PC-9 (cell line): ENCODE data around the gene PDPK1.

Experiments
- CTCF ChIP-seq: fragments of 200-600 bp; sonication (generic); conservative IDR thresholded peaks from 2 replicates; pipeline ENCODE4 v1.6.1; 2017; ENCODE audit warnings: mixed run types, antibody characterized with exemption, mild to moderate bottlenecking, moderate library complexity
- EZH2 ChIP-seq: fragments of 200-600 bp; sonication (generic); IDR thresholded peaks from 2 replicates; pipeline ENCODE4 v1.8.0; 2017; ENCODE audit warnings: antibody characterized with exemption, low read depth

DNA sequence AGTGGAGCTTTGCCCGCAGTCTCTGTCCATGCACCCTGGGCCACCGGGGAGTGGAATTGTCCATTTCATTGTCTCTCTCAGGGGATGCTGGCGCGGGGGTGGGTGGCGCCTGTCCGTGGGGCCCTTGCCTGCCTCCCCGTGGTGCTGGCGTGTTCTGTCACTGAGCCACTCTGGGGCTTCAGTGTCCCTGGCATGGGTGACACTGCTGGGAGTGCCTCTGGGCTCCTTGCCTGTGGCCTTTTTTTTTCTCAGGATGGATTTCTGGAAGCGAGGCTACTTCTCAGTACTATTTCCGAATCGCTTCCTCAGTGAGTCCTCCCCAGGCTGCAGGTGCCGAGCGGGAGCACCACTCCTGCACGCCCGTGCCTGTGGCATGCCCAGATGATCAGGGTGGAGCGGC, 55.0 kb downstream of the PDPK1 start:
- TF ChIP-seq CTCF (no peak), EZH2 (no peak)
